Activated CD4-positive, alpha-beta T cell treated with anti-CD3 and anti-CD28 coated beads, Interleukin-2, amount 50 U/mL, for 4 hours (primary cell): Measurements from ENCODE around the gene RNU6-9.

Experiments used
- DNase-seq, 2 experiments: peaks; one replicate each; pipeline ENCODE4 v3.0.0-alpha.2; 2020

Gene RNU6-9

DNA sequence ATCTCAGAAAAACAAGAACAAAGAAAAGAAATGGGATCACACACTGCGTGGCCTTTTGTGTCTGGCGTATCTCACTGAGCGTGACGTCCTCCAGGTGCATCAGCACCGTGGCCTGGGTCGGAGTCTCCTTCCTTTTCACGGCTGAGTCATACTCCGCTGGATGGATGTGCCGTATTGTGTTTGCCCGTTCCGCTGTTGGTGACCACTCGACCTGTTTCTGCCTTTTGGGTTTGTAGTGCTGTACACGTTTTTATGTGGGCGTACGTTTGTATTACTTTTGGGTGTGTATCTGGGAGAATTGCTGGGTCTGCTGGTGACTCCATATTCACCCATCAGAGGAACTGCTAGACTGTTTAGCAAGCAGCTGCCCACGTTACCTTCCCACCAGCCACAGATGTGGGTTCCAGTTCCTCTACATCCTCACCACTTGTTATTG is 44.0 kb downstream of the RNU6-9 start:
- DNase-seq, result peak; percentile 31 to 48

DNA sequence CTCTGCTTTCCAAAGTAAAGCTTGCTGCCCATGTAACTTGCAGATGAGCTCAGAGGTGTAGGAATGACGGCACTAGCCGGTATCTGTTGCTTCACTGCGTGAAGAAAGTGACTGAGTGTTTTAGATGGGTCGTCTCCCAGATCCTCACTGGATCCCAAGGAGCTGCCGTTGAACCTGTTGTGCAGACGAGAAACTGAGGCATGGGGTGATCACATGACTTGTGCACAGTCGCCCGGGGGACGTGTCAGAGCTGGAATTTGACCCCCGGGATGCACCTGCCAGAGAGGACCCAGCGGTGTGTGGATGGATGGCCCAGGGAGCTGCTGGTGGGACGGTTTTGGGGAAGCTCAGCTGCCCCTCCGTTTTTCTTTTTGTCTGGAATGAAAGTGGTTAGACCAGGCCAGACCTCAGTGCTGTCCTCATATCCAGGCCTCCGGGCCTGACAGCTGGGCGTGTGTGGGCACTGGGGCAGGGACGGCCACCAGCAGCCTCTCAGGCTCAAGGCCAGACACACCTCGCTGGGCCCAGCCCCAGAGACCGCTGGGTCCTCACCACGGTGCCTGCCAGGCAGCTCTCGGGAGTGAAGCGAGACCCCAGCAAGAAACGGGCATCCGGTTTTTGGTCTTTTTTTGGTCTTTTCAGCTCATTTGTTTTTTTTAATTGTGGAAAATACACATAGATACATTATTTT is 45.1 kb downstream of the RNU6-9 start:
- no peak for DNase-seq

- DNase-seq, result no peak
Observed at GRCh38 chr19:939439-939838, 46.2 kb downstream of the RNU6-9 start.

- no peak for DNase-seq
Observed at GRCh38 chr19:939922-940321, 46.6 kb downstream of the RNU6-9 start.

DNA sequence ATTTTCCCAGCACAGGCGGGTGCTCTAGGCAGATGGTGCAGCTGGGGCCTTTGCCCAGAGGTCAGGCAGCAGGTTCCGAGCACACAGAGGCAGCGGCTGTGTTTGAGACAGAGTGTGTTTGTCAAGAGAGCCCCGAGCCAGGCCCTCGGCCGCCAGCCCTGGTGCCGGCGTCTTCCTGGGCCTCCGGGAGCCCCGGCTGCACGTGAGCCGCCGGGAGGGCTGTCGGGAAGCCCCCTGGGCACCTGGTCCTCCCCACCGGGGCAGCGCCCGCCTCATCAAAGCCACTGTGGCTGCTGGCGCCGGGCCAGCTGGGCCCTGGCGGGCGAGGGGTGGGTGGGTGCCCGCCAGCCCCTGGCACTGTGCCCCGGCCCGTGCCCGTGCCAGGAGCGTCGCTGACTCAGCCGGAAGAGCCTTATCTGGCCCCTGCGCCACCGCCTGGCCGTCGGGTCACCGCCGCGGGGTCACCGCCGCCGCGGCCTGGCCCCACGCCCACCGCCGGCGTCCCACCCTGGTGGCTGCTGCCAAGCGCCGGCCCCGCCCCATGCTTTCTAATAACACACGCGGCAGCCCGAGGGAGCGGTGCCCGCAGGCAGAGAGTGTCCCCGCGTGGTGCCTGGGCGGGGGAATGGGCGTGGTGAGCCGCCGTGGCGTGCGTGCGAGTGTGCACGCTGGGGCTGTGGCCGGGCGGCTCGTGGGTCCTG is 47.5 kb downstream of the RNU6-9 start:
- peak; percentile 59 to 64 for DNase-seq

DNA sequence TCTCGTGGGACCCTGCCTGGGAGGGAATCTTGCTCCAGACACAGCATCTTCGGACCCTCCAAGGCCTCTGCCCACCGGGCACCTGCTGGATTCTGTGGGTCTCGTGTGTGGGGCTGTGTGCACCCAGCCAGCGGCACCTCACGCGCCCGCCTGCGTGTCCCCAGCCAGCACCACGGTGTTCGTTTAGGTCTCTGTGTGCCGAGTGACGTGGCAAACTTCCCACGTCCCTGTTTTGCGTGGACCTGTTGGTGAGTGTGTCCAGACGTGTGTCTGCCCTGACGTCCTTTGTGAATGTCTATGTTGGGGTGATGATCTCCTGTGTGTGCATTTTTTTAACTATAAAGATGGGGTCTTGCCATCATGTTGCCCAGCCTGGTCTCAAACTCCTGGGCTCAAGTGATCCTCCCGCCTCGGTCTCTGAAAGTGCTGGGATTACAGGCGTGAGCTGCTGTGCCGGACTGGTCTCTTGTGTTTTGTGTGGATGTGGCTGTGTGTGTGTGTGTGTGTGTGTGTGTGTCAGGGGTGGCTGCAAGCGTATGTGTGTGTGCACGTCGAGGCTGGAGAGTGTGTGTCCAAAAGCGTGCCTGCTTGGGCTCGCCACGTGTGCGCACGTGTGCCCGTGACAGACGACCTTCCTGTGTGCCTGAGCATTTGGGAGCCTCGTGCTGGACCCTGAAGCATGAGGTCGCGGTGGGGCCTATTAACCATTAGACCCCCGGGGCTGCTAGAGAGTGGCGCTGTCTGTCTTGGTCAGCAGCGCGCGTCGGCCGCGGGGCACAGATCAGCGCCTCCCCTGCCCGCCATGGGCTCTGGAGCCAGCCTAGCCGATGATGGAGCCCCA is 48.2 kb downstream of the RNU6-9 start:
- DNase-seq, result no peak

GRCh38 chr19:942133-942645 is 48.9 kb downstream of the RNU6-9 start:
- no peak for DNase-seq
